Measurements from ENCODE around the gene MEGF6. TPM values are rescaled to one million over a fixed set of nuclear protein-coding genes. Genes with fewer than 3 reads are reported as not detected.

MEGF6 gene
- total and polyA plus RNA-seq, 8 donors = 40.6 to 108 (median 51.5) TPM

DNA sequence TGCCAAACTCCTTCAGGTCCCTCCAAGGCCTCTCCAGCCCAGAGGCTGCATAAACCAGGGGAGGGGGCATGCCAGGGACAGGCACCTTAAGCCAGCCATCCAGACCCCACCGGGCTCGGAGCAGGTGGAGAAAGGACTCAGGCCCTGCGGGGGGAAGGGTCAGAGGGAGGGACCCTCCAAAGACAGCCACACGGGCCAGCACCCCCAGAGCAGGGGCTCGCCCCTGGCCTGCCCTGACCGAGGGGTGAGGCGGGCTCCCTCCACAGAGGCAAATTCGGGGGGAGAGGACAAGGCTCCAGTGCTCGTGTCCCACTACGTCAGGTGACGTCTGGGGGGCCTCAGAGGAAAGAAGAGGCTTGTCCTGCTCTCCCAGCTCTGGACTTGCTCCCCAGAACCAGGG, 8.2 kb downstream of the MEGF6 start:
- intact Hi-C loops (cut with DNase I) = no loop called here
- no peak overlapping the region for H3K27ac ChIP-seq
- peaks cover 16 to 29% of the 10 kb centered on the region in 2 donors for H3K4me1 ChIP-seq
- no peaks in the 10 kb centered on the region for H3K36me3 ChIP-seq
- no peak for DNase-seq
- no peak overlapping the region for H3K4me3 ChIP-seq
- TF ChIP-seq, protein P1, sequence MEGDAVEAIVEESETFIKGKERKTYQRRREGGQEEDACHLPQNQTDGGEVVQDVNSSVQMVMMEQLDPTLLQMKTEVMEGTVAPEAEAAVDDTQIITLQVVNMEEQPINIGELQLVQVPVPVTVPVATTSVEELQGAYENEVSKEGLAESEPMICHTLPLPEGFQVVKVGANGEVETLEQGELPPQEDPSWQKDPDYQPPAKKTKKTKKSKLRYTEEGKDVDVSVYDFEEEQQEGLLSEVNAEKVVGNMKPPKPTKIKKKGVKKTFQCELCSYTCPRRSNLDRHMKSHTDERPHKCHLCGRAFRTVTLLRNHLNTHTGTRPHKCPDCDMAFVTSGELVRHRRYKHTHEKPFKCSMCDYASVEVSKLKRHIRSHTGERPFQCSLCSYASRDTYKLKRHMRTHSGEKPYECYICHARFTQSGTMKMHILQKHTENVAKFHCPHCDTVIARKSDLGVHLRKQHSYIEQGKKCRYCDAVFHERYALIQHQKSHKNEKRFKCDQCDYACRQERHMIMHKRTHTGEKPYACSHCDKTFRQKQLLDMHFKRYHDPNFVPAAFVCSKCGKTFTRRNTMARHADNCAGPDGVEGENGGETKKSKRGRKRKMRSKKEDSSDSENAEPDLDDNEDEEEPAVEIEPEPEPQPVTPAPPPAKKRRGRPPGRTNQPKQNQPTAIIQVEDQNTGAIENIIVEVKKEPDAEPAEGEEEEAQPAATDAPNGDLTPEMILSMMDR (IDR thresholded peaks at IDR 0.05) = no peak
- ATAC-seq = no peak
- no peaks in the 10 kb centered on the region for H3K9me3 ChIP-seq
- H3K27me3 ChIP-seq = no peaks in the 10 kb centered on the region

DNA sequence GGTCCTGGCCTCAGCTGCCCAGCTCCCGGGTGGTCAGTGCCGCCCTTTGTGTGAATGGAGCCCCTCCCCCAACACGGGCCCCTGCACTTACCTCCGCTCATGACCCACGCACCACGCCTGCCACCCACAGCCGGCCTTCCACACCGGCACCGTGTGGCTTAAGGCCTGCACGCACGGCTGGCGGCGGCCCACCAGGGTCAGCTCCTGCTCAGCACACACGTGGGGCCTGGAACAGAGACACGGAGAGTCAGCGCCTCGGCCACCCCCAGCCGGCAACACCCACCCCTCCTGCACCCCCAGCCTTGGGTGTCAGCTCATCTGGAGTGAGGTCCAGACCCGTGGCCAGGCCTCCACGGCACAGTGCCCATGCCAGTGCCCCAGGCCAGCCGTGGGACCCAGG, 8.9 kb downstream of the MEGF6 start:
- DNase-seq = no peak
- peaks cover 23 to 36% of the 10 kb centered on the region in 2 donors for H3K4me1 ChIP-seq
- H3K4me3 ChIP-seq = no peak overlapping the region
- H3K27ac ChIP-seq = no peak overlapping the region
- H3K27me3 ChIP-seq = no peaks in the 10 kb centered on the region
- TF ChIP-seq, protein P1 (IDR thresholded peaks at IDR 0.05) = no peak
- ATAC-seq = no peak
- no peaks in the 10 kb centered on the region for H3K36me3 ChIP-seq
- H3K9me3 ChIP-seq = no peaks in the 10 kb centered on the region
- intact Hi-C loops (cut with DNase I) = no loop called here

DNA sequence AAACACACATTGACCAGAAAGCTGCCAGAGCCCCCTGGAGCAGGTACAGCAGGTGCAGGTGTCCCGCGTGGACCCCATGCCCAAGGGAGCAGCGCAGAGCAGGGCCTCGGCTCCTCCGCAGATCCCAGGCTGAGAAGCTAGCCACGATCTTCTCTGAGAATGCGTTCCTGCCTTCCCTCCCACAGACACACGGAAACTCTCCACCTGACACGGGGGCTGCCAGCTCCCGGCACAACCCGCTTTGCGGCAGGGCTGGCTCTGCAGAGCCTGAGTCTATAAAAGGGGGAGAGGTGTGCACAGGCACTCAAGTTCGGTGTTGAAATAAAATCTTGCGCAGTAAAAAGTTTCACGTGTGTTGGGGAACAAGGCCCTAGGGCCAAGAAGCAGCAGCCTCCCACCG, 9.6 kb downstream of the MEGF6 start:
- no peak for DNase-seq
- Histone ChIP-seq H3K27me3 (no peaks in the 10 kb centered on the region), H3K4me1 (peaks cover 28 to 43% of the 10 kb centered on the region in 2 donors), H3K27ac (no peak overlapping the region), H3K9me3 (no peaks in the 10 kb centered on the region), H3K4me3 (no peak overlapping the region), H3K36me3 (no peaks in the 10 kb centered on the region)
- intact Hi-C loops (cut with DNase I) = no loop called here
- no peak for ATAC-seq
- TF ChIP-seq, protein P1 (IDR thresholded peaks at IDR 0.05) = no peak

DNA sequence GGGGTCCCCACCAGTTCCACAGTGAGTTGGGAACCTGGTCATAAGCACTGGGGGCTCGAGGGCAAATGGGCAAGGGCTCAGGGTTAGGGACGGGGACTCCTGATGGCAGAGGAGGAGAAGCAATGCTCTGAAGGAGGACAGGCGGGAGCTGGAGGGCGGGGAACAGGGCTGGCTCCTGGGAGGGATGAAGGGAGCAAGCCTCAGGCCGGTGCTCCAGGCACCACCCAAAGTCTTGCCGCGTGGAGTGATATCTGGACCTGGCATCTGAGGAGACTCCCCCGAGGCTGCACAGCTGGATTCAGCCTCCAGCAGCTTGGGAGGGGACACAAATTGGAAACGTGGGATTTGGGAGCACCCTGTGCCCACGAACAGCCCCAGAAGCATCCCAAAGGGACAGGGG, 11.0 kb downstream of the MEGF6 start:
- Histone ChIP-seq H3K9me3 (no peaks in the 10 kb centered on the region), H3K36me3 (no peaks in the 10 kb centered on the region), H3K4me3 (no peak overlapping the region), H3K27ac (no peak overlapping the region), H3K4me1 (peaks cover 28 to 44% of the 10 kb centered on the region in 2 donors), H3K27me3 (no peaks in the 10 kb centered on the region)
- intact Hi-C loops (cut with DNase I) = no loop called here
- TF ChIP-seq, protein P1 (IDR thresholded peaks at IDR 0.05) = no peak
- ATAC-seq = no peak
- DNase-seq = no peak

DNA sequence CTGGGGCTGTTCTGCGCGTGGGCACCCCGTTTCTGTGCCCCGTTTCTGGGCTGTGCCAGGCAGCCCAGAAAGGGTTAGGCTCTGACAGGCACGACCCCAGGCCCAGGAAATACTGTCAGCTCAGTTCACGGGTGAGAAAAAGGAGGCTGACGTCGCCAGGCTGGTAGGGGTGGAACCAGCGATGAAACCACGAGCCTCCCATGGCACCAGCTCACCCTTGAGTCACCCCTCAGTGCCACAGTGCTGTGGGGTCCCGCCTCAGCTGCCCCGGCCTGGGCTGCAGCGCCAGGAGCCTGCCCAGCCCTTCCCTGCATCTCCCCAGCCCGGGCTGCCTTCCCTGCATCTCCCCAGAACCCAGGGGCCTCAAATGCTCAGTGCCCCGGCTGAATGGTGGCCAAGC, 11.5 kb downstream of the MEGF6 start:
- H3K4me1 ChIP-seq = peaks cover 28 to 44% of the 10 kb centered on the region in 2 donors
- TF ChIP-seq, protein P1 (IDR thresholded peaks at IDR 0.05) = no peak
- no peak overlapping the region for H3K4me3 ChIP-seq
- DNase-seq = no peak
- no peaks in the 10 kb centered on the region for H3K9me3 ChIP-seq
- no peaks in the 10 kb centered on the region for H3K27me3 ChIP-seq
- ATAC-seq = no peak
- intact Hi-C loops (cut with DNase I) = no loop called here
- no peak overlapping the region for H3K27ac ChIP-seq
- no peaks in the 10 kb centered on the region for H3K36me3 ChIP-seq

Data from left lung (tissue), 10 donors.